SK-N-SH treated with all-trans-retinoic acid at 6 μM for 48 hours (cell line): ENCODE measurements around the gene TAGLN2.

Experiments used
- GLIS3 ChIP-seq: fragments of 250-450 bp; sonication (Bioruptor Pico); IDR thresholded peaks from 2 replicates; pipeline ENCODE4 v1.5.0; 2020; ENCODE audit warnings: mild to moderate bottlenecking, moderate library complexity
- RARB ChIP-seq: fragments of 250-450 bp; sonication (Bioruptor Pico); IDR thresholded peaks from 2 replicates; pipeline ENCODE4 v1.8.0; 2021; ENCODE audit warnings: mild to moderate bottlenecking, moderate library complexity
- ZC3H10 ChIP-seq: fragments of 250-450 bp; sonication (Bioruptor Pico); IDR thresholded peaks from 2 replicates; pipeline ENCODE4 v1.5.1; 2021; ENCODE audit warnings: mild to moderate bottlenecking, moderate library complexity
- ZNF8 ChIP-seq: fragments of 450-650 bp; formaldehyde crosslinking; IDR thresholded peaks from 2 replicates; pipeline ENCODE4 v1.5.0; 2020; ENCODE audit warnings: mild to moderate bottlenecking, moderate library complexity
- TF ChIP-seq, protein P1 (sequence below): fragments of 250-450 bp; sonication (Bioruptor Pico); IDR thresholded peaks from 2 replicates; pipeline ENCODE4 v1.5.1; 2020; ENCODE audit warnings: low read depth, mild to moderate bottlenecking, moderate library complexity

DNA sequence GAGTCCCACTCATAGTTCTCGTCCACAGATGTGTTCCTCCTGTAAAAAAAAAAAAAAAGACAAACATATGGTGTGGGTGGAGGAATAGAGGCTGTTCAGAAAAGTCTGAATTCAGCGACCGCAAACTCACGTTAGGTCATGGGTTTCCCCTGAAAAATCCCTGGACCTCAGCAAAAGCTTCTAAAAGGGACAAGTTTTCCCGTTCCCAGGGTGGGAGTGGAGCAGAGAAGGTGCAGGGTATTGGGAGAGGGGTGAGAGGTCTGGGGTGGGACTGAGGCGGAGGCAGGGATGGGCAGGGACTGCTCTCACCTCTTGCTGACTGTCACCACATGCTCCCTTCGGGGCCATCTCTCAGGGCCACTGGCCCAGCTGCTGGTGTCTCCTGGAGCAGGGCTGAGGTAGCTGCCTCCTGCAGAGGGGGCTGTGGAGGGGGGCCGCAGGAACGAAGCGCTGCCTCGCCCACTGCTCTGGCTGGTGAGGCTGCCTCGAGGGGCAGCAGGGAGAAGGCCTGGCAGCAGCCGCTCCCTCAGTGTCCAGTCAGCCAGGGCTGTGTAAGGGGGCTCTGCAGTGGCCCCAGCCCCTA is 2.6 kb upstream of the TAGLN2 start:
- no peak for TF ChIP-seq ZC3H10
- no peak for TF ChIP-seq RARB (CRISPR knock-in tag)
- TF ChIP-seq, protein P1, sequence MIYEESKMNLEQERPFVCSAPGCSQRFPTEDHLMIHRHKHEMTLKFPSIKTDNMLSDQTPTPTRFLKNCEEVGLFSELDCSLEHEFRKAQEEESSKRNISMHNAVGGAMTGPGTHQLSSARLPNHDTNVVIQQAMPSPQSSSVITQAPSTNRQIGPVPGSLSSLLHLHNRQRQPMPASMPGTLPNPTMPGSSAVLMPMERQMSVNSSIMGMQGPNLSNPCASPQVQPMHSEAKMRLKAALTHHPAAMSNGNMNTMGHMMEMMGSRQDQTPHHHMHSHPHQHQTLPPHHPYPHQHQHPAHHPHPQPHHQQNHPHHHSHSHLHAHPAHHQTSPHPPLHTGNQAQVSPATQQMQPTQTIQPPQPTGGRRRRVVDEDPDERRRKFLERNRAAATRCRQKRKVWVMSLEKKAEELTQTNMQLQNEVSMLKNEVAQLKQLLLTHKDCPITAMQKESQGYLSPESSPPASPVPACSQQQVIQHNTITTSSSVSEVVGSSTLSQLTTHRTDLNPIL (CRISPR knock-in tag) = no peak
- no peak for TF ChIP-seq GLIS3 (CRISPR knock-in tag)
- no peak for TF ChIP-seq ZNF8 (CRISPR knock-in tag)
